GM23248 (cell line): ENCODE data around the gene SLC49A4.

ENCODE experiments used
- EZH2 ChIP-seq: fragments of 200-600 bp; sonication (generic); IDR thresholded peaks from 2 replicates; pipeline ENCODE4 v1.6.1; 2018; ENCODE audit warnings: antibody characterized with exemption, mild to moderate bottlenecking; ENCODE audit not compliant: insufficient read depth, poor library complexity, severe bottlenecking
- EZH2phosphoT487 ChIP-seq: fragments of 200-600 bp; sonication (generic); IDR thresholded peaks from 2 replicates; pipeline ENCODE4 v1.6.1; 2018; ENCODE audit warnings: antibody characterized with exemption, moderate library complexity, mild to moderate bottlenecking, low read depth; ENCODE audit not compliant: insufficient read depth

GRCh38 chr3:122880624-122881023, 85.8 kb downstream of the SLC49A4 start:
- TF ChIP-seq EZH2 (no peak), EZH2phosphoT487 (no peak)
